ENCODE data around the gene RBPMS2.
"Not testable (repeated sequence)": the region's sequence is repeated elsewhere in the genome, so short reads cannot be mapped to it uniquely, and the experiment has no call there.

Gene RBPMS2

DNA sequence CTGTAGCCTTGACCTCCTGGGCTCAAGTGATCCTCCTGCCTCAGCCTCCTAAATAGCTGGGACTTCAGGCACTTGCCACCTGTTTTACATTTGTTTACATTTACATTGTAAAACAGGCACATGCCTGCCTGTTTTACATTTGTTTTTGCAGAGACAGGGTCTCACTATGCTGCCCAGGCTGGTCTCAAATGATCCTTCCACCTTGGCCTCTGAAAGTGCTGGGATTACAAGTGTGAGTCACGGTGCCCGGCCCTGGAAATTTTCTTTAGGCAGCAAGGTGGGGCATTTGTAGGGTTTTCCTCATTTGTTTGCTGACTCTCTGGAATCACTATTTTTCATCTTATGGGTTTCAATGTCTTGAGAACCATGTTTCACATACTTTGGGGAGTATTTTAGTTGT, 25.1 kb upstream of the RBPMS2 start:
- ChIA-PET POLR2A (no interaction called here), CTCF (interaction anchor here (0.6 to 1.9 kb wide), 2 partner anchors 9 to 22 kb away, joined by 3 to 6 read pairs; no protein-coding TSS in a partner anchor)
- Histone ChIP-seq H3K36me3 (ENCODE audit: control insufficient read depth in 2 of 2, insufficient read depth in 1 of 2, low read length in 2 of 2) (no peaks in the 10 kb centered on the region), H3K4me1 (ENCODE audit: control insufficient read depth, insufficient read depth, low read length) (no peaks in the 10 kb centered on the region), H3K9me3 (ENCODE audit: control insufficient read depth, insufficient read depth, low read depth, low read length) (no peaks in the 10 kb centered on the region), H3K4me3 (ENCODE audit: low read depth, low read length) (no peak overlapping the region), H3K27ac (ENCODE audit: extremely low read depth, low read depth, low read length) (no peak overlapping the region)
- TF ChIP-seq ZNF701 (tag by site-specific recombination; IDR thresholded peaks at IDR 0.05): no peak
- no peak for TF ChIP-seq RBAK (tag by site-specific recombination; IDR thresholded peaks at IDR 0.05)
- TF ChIP-seq ZNF121 (tag by site-specific recombination; IDR thresholded peaks at IDR 0.05): 0 out of 2 replicates have a peak, but pooled peaks have one; percentile 25

DNA sequence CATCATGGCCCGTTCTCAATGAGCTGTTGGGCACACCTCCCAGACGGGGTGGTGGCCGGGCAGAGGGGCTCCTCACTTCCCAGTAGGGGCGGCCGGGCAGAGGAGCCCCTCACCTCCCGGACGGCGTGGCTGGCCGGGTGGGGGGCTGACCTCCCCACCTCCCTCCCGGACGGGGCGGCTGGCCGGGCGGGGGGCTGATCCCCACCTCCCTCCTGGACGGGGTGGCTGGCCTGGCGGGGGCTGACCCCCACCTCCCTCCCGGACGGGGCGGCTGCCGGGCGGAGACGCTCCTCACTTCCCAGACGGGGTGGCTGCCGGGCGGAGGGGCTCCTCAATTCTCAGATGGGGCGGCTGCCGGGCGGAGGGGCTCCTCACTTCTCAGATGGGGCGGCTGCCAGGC, 23.5 kb upstream of the RBPMS2 start:
- H3K4me1 ChIP-seq (ENCODE audit: control insufficient read depth, insufficient read depth, low read length); H3K36me3 ChIP-seq (ENCODE audit: control insufficient read depth in 2 of 2, insufficient read depth in 1 of 2, low read length in 2 of 2); H3K4me3 ChIP-seq (ENCODE audit: low read depth, low read length); H3K27ac ChIP-seq (ENCODE audit: extremely low read depth, low read depth, low read length); CTCF ChIA-PET; POLR2A ChIA-PET; H3K9me3 ChIP-seq (ENCODE audit: control insufficient read depth, insufficient read depth, low read depth, low read length): not testable (repeated sequence)

DNA sequence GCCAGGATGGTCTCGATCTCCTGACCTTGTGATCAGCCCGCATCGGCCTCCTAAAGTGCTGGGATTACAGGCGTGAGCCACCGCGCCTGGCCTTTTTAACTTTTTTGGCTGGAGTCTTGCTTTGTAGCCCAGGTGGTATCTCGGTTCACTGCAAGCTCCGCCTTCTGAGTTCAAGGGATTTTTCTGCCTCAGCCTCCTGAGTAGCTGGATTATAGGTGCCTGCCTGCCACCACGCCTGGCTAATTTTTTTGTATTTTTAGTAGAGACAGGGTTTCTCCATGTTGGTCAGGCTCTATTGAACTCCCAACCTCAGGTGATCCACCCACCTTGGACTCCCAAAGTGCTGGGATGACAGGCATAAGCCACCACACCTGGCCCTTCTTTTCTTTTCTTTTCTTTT, 20.5 kb upstream of the RBPMS2 start:
- not testable (repeated sequence) for H3K9me3 ChIP-seq (ENCODE audit: control insufficient read depth, insufficient read depth, low read depth, low read length); H3K27ac ChIP-seq (ENCODE audit: extremely low read depth, low read depth, low read length); H3K4me1 ChIP-seq (ENCODE audit: control insufficient read depth, insufficient read depth, low read length); H3K36me3 ChIP-seq (ENCODE audit: control insufficient read depth in 2 of 2, insufficient read depth in 1 of 2, low read length in 2 of 2); H3K4me3 ChIP-seq (ENCODE audit: low read depth, low read length)
- ChIA-PET POLR2A (interaction anchor here (0.6 kb wide), 1 partner anchor 229 kb away, joined by 3 read pairs; no protein-coding TSS in a partner anchor), CTCF (interaction anchor here (0.7 kb wide), 1 partner anchor 111 kb away, joined by 4 read pairs; no protein-coding TSS in a partner anchor)

DNA sequence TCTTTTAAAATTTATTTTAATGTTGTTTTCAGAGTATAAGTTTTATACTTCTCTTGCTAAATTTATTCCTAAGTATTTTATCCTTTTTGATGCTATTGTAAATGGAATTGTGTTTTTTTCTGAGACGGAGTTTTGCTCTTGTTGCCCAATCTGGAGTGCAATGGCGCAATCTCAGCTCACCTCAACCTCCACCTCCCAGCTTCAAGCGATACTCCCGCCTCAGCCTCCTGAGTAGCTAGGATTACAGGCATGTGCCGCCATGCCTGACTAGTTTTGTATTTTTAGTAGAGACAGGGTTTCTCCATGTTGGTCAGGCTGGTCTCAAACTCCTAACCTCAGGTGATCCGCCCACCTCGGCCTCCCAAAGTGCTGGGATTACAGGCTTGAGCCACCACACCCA, 19.9 kb upstream of the RBPMS2 start:
- H3K27ac ChIP-seq (ENCODE audit: extremely low read depth, low read depth, low read length); H3K4me1 ChIP-seq (ENCODE audit: control insufficient read depth, insufficient read depth, low read length); H3K36me3 ChIP-seq (ENCODE audit: control insufficient read depth in 2 of 2, insufficient read depth in 1 of 2, low read length in 2 of 2); H3K9me3 ChIP-seq (ENCODE audit: control insufficient read depth, insufficient read depth, low read depth, low read length); POLR2A ChIA-PET; H3K4me3 ChIP-seq (ENCODE audit: low read depth, low read length): not testable (repeated sequence)
- CTCF ChIA-PET: interaction anchor here (0.7 kb wide), 1 partner anchor 111 kb away, joined by 4 read pairs; no protein-coding TSS in a partner anchor

DNA sequence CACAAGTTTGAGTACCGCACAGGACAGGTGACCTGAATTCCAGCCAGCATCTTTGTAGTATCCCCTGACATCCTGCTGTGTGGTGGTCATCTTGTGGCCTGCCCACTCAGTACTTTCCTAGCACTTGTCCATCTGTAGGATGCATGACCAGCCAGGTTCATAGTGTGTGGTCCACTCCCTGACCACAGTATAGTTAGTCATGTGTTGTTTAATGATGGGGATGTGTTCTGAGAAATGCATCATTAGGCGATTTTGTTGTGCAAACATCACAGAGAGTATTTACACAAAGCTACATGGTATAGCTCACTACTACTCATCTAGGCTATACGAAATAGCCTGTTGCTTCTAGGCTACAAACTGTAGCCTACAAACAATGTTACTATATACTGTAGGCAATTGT, 16.9 kb upstream of the RBPMS2 start:
- POLR2A ChIA-PET: no interaction called here

DNA sequence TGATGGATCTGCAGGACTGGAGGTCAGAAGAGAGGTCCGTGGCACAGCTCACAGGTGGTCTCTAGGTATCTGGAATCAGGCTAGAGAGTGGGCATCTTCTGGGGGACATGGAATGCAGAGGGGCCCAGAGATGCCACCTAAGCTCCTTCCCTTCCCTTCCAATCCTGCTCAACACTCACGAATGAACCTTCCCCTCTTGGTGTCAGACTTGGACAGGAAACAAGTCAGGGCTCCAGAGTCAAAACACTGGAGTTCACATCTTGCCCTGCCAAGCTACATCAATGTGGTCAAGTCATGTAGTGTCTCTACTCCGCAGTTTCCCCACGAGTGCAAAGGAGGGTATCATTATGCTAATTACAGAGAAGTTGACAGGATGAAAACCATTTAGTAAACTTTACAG, 16.0 kb upstream of the RBPMS2 start:
- H3K36me3 ChIP-seq (ENCODE audit: control insufficient read depth in 2 of 2, insufficient read depth in 1 of 2, low read length in 2 of 2): no peaks in the 10 kb centered on the region
- H3K4me3 ChIP-seq (ENCODE audit: low read depth, low read length): no peak overlapping the region
- no peaks in the 10 kb centered on the region for H3K4me1 ChIP-seq (ENCODE audit: control insufficient read depth, insufficient read depth, low read length)
- POLR2A ChIA-PET: no interaction called here
- H3K9me3 ChIP-seq (ENCODE audit: control insufficient read depth, insufficient read depth, low read depth, low read length): no peaks in the 10 kb centered on the region
- CTCF ChIA-PET: interaction anchor here (1.1 kb wide), 1 partner anchor 19 kb away, joined by 3 read pairs; no protein-coding TSS in a partner anchor
- no peak for TF ChIP-seq ZNF19 (tag by site-specific recombination; IDR thresholded peaks at IDR 0.05; ENCODE audit: low read depth)
- TF ChIP-seq SP7 (tag by site-specific recombination; IDR thresholded peaks at IDR 0.05): no peak
- TF ChIP-seq ZNF701 (tag by site-specific recombination; IDR thresholded peaks at IDR 0.05): no peak
- TF ChIP-seq ZNF830 (tag by site-specific recombination; IDR thresholded peaks at IDR 0.05; ENCODE audit: low read depth): no peak
- TF ChIP-seq, protein P1, sequence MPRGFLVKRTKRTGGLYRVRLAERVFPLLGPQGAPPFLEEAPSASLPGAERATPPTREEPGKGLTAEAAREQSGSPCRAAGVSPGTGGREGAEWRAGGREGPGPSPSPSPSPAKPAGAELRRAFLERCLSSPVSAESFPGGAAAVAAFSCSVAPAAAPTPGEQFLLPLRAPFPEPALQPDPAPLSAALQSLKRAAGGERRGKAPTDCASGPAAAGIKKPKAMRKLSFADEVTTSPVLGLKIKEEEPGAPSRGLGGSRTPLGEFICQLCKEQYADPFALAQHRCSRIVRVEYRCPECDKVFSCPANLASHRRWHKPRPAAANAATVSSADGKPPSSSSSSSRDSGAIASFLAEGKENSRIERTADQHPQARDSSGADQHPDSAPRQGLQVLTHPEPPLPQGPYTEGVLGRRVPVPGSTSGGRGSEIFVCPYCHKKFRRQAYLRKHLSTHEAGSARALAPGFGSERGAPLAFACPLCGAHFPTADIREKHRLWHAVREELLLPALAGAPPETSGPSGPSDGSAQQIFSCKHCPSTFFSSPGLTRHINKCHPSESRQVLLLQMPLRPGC (tag by site-specific recombination; IDR thresholded peaks at IDR 0.05): no peak
- no peak for TF ChIP-seq ZBTB48 (tag by site-specific recombination; IDR thresholded peaks at IDR 0.05)
- TF ChIP-seq, protein P2, sequence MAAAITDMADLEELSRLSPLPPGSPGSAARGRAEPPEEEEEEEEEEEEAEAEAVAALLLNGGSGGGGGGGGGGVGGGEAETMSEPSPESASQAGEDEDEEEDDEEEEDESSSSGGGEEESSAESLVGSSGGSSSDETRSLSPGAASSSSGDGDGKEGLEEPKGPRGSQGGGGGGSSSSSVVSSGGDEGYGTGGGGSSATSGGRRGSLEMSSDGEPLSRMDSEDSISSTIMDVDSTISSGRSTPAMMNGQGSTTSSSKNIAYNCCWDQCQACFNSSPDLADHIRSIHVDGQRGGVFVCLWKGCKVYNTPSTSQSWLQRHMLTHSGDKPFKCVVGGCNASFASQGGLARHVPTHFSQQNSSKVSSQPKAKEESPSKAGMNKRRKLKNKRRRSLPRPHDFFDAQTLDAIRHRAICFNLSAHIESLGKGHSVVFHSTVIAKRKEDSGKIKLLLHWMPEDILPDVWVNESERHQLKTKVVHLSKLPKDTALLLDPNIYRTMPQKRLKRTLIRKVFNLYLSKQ (tag by site-specific recombination; IDR thresholded peaks at IDR 0.05; ENCODE audit: borderline replicate concordance): no peak
- no peak for TF ChIP-seq ZNF140 (tag by site-specific recombination; IDR thresholded peaks at IDR 0.05)
- TF ChIP-seq SP3 (tag by site-specific recombination; IDR thresholded peaks at IDR 0.05): no peak
- no peak overlapping the region for H3K27ac ChIP-seq (ENCODE audit: extremely low read depth, low read depth, low read length)

More for the DNA sequence above, 16.9 kb upstream of the RBPMS2 start:
- TF ChIP-seq ZNF324 (tag by site-specific recombination; IDR thresholded peaks at IDR 0.05) (no peak), SCRT2 (tag by site-specific recombination; IDR thresholded peaks at IDR 0.05) (peak; percentile 42; the same call in 1 of the 2 replicates)
- H3K27ac ChIP-seq (ENCODE audit: extremely low read depth, low read depth, low read length): no peak overlapping the region
- H3K9me3 ChIP-seq (ENCODE audit: control insufficient read depth, insufficient read depth, low read depth, low read length): no peaks in the 10 kb centered on the region
- H3K36me3 ChIP-seq (ENCODE audit: control insufficient read depth in 2 of 2, insufficient read depth in 1 of 2, low read length in 2 of 2): no peaks in the 10 kb centered on the region
- CTCF ChIA-PET: interaction anchor here (0.6 to 1.9 kb wide), 3 partner anchors 12 to 216 kb away, joined by 3 to 5 read pairs (median 4); no protein-coding TSS in a partner anchor
- H3K4me3 ChIP-seq (ENCODE audit: low read depth, low read length): no peak overlapping the region
- H3K4me1 ChIP-seq (ENCODE audit: control insufficient read depth, insufficient read depth, low read length): no peaks in the 10 kb centered on the region
